ENCODE results near the gene AFM. TPM values are rescaled to one million over a fixed set of nuclear protein-coding genes. Genes with fewer than 3 reads are reported as not detected.

AFM gene
- total RNA-seq, 1 donor from 2014 or later, result not detected

GRCh38 chr4:73470728-73471127 is 10.8 kb upstream of the AFM start:
- TF ChIP-seq EZH2 (IDR thresholded peaks at IDR 0.05), result no peak
- H3K36me3 Mint-ChIP-seq, result no peaks in the 10 kb centered on the region
- no peaks in the 10 kb centered on the region for H3K4me1 ChIP-seq
- no peaks in the 10 kb centered on the region for H3F3A ChIP-seq (ENCODE audit: low read depth)
- no peak overlapping the region for H3K9ac ChIP-seq
- no peaks in the 10 kb centered on the region for H4K20me1 ChIP-seq (ENCODE audit: low read depth)
- H2AFZ ChIP-seq (replicated peaks), result no peak overlapping the region
- H3K27ac ChIP-seq, result no peak overlapping the region
- H3K4me3 ChIP-seq, result no peak overlapping the region
- no peak overlapping the region for H3K4me3 Mint-ChIP-seq
- DNase-seq (ENCODE audit: low spot score), result no peak
- peaks cover 30% of the 10 kb centered on the region for H3K9me3 Mint-ChIP-seq
- H3K4me2 ChIP-seq, result no peak overlapping the region
- H3K79me2 ChIP-seq (ENCODE audit: low read depth), result no peaks in the 10 kb centered on the region
- H3K27me3 ChIP-seq, result no peaks in the 10 kb centered on the region
- no peak overlapping the region for H3K27ac Mint-ChIP-seq
- H3K36me3 ChIP-seq, result no peaks in the 10 kb centered on the region
- H3K9me3 ChIP-seq (ENCODE audit: low read depth), result no peaks in the 10 kb centered on the region
- H3K27me3 Mint-ChIP-seq (ENCODE audit: insufficient read depth, low read depth), result no peaks in the 10 kb centered on the region
- H3K4me1 Mint-ChIP-seq, result no peaks in the 10 kb centered on the region

GRCh38 chr4:73477176-73477575 is 4.4 kb upstream of the AFM start:
- Histone ChIP-seq H3F3A (ENCODE audit: low read depth) (no peaks in the 10 kb centered on the region), H4K20me1 (ENCODE audit: low read depth) (no peaks in the 10 kb centered on the region), H3K4me2 (no peak overlapping the region), H3K36me3 (no peaks in the 10 kb centered on the region), H3K27me3 (no peaks in the 10 kb centered on the region), H3K4me1 (no peaks in the 10 kb centered on the region), H3K9ac (no peak overlapping the region), H3K4me3 (no peak overlapping the region), H2AFZ (replicated peaks) (no peak overlapping the region), H3K27ac (no peak overlapping the region), H3K79me2 (ENCODE audit: low read depth) (no peaks in the 10 kb centered on the region), H3K9me3 (ENCODE audit: low read depth) (no peaks in the 10 kb centered on the region)
- Mint-ChIP-seq H3K27ac (no peak overlapping the region), H3K27me3 (ENCODE audit: insufficient read depth, low read depth) (peaks cover 6% of the 10 kb centered on the region), H3K4me1 (no peaks in the 10 kb centered on the region), H3K4me3 (no peak overlapping the region), H3K36me3 (no peaks in the 10 kb centered on the region), H3K9me3 (peaks cover 29% of the 10 kb centered on the region)
- DNase-seq (ENCODE audit: low spot score), result no peak
- no peak for TF ChIP-seq EZH2phosphoT487 (IDR thresholded peaks at IDR 0.05)
- no peak for TF ChIP-seq EZH2 (IDR thresholded peaks at IDR 0.05)
- no peak for TF ChIP-seq CTCF (IDR thresholded peaks at IDR 0.05)

- DNase-seq (ENCODE audit: low spot score), result no peak
- Histone ChIP-seq H3K9ac (no peak overlapping the region), H4K20me1 (ENCODE audit: low read depth) (no peaks in the 10 kb centered on the region), H3F3A (ENCODE audit: low read depth) (no peaks in the 10 kb centered on the region), H3K79me2 (ENCODE audit: low read depth) (no peaks in the 10 kb centered on the region), H3K4me1 (no peaks in the 10 kb centered on the region), H3K27ac (no peak overlapping the region), H3K9me3 (ENCODE audit: low read depth) (no peaks in the 10 kb centered on the region), H3K36me3 (no peaks in the 10 kb centered on the region), H3K4me2 (no peak overlapping the region), H3K4me3 (no peak overlapping the region), H3K27me3 (no peaks in the 10 kb centered on the region), H2AFZ (replicated peaks) (no peak overlapping the region)
- Mint-ChIP-seq H3K4me1 (no peaks in the 10 kb centered on the region), H3K9me3 (peaks cover 13% of the 10 kb centered on the region), H3K36me3 (no peaks in the 10 kb centered on the region), H3K27ac (no peak overlapping the region), H3K27me3 (ENCODE audit: insufficient read depth, low read depth) (peaks cover 6% of the 10 kb centered on the region), H3K4me3 (no peak overlapping the region)
- TF ChIP-seq EZH2 (IDR thresholded peaks at IDR 0.05) (no peak), CTCF (IDR thresholded peaks at IDR 0.05) (no peak), EZH2phosphoT487 (IDR thresholded peaks at IDR 0.05) (no peak)
Measured at GRCh38 chr4:73479323-73479722, 2.2 kb upstream of the AFM start.

GRCh38 chr4:73485085-73485484 is 3.5 kb downstream of the AFM start:
- no peak overlapping the region for H3K27ac Mint-ChIP-seq
- TF ChIP-seq EZH2phosphoT487 (IDR thresholded peaks at IDR 0.05), result no peak
- TF ChIP-seq EZH2 (IDR thresholded peaks at IDR 0.05), result no peak
- TF ChIP-seq CTCF (IDR thresholded peaks at IDR 0.05), result no peak
- no peak for DNase-seq (ENCODE audit: low spot score)
- H3K36me3 Mint-ChIP-seq, result no peaks in the 10 kb centered on the region
- no peaks in the 10 kb centered on the region for H3K4me1 Mint-ChIP-seq
- no peak overlapping the region for H3K4me3 Mint-ChIP-seq
- H4K20me1 ChIP-seq (ENCODE audit: low read depth), result no peaks in the 10 kb centered on the region
- H3K4me2 ChIP-seq, result no peak overlapping the region
- no peaks in the 10 kb centered on the region for H3K9me3 ChIP-seq (ENCODE audit: low read depth)
- no peak overlapping the region for H3K27ac ChIP-seq
- no peaks in the 10 kb centered on the region for H3K4me1 ChIP-seq
- no peak overlapping the region for H2AFZ ChIP-seq (replicated peaks)
- H3K27me3 ChIP-seq, result no peaks in the 10 kb centered on the region
- H3K36me3 ChIP-seq, result no peaks in the 10 kb centered on the region
- H3K9me3 Mint-ChIP-seq, result no peaks in the 10 kb centered on the region
- no peaks in the 10 kb centered on the region for H3F3A ChIP-seq (ENCODE audit: low read depth)
- no peak overlapping the region for H3K4me3 ChIP-seq
- no peak overlapping the region for H3K9ac ChIP-seq
- no peaks in the 10 kb centered on the region for H3K27me3 Mint-ChIP-seq (ENCODE audit: insufficient read depth, low read depth)
- no peaks in the 10 kb centered on the region for H3K79me2 ChIP-seq (ENCODE audit: low read depth)
